Activated CD4-positive, alpha-beta T cell treated with anti-CD3 and anti-CD28 coated beads, Interleukin-2, amount 50 U/mL, for 24 hours (primary cell): ENCODE measurements around the gene MKNK1.

ENCODE experiments used
- DNase-seq, 2 donors: peaks; one replicate each; pipeline ENCODE4 v3.0.0-alpha.2; 2020; ENCODE audit warnings: low read depth in 1 of 2, low spot score in 1 of 2

Gene MKNK1

GRCh38 chr1:46568461-46568891 lies 35.6 kb downstream of the MKNK1 start:
- DNase-seq: no peak

- DNase-seq: no peak
These were observed 40.7 kb downstream of the MKNK1 start for GRCh38 chr1:46563341-46563740.

GRCh38 chr1:46562498-46562897 lies 41.6 kb downstream of the MKNK1 start:
- DNase-seq: no peak

- DNase-seq: no peak
These were observed 45.1 kb downstream of the MKNK1 start for GRCh38 chr1:46558966-46559365.

- DNase-seq: no peak
These were observed 45.7 kb downstream of the MKNK1 start for GRCh38 chr1:46558141-46558963.

- no peak for DNase-seq
These were observed 46.7 kb downstream of the MKNK1 start for GRCh38 chr1:46557403-46557802.

GRCh38 chr1:46556822-46557221 lies 47.2 kb downstream of the MKNK1 start:
- DNase-seq: no peak

- no peak for DNase-seq
These were observed 48.0 kb downstream of the MKNK1 start for GRCh38 chr1:46555826-46556619.

- no peak for DNase-seq
These were observed 49.3 kb downstream of the MKNK1 start for GRCh38 chr1:46554597-46555381.

GRCh38 chr1:46554236-46554596 lies 49.9 kb downstream of the MKNK1 start:
- DNase-seq: no peak

GRCh38 chr1:46553506-46553905 lies 50.6 kb downstream of the MKNK1 start:
- DNase-seq: no peak

- no peak for DNase-seq
These were observed 51.5 kb downstream of the MKNK1 start for GRCh38 chr1:46552357-46553237.

- no peak for DNase-seq
These were observed 52.4 kb downstream of the MKNK1 start, which contains the start of gene KNCN for GRCh38 chr1:46551597-46552095. Gene KNCN (minus strand): TSS chr1:46551647. CDS start chr1:46551215, 432 bp downstream.

GRCh38 chr1:46550751-46551231 lies 53.3 kb downstream of the MKNK1 start:
- no peak for DNase-seq

GRCh38 chr1:46549697-46550681 lies 54.1 kb downstream of the MKNK1 start:
- no peak for DNase-seq

GRCh38 chr1:46547481-46548383 lies 56.3 kb downstream of the MKNK1 start:
- no peak for DNase-seq

GRCh38 chr1:46546210-46546609 lies 57.9 kb downstream of the MKNK1 start:
- DNase-seq: no peak

- DNase-seq: no peak
These were observed 58.3 kb downstream of the MKNK1 start for GRCh38 chr1:46545784-46546183.
